Ecto neural progenitor cell (in vitro differentiated cells): ENCODE measurements around the gene PCDH1.
"Not testable (repeated sequence)": the region's sequence is repeated elsewhere in the genome, so short reads cannot be mapped to it uniquely, and the experiment has no call there.

Experiments
- DNase-seq: peaks from one replicate; pipeline ENCODE4 v3.0.0-alpha.2; 2018; ENCODE audit warnings: low spot score

Gene PCDH1

GRCh38 chr5:141832131-141832530 lies 46.1 kb downstream of the PCDH1 start:
- DNase-seq = no peak

GRCh38 chr5:141828162-141828561 lies 50.0 kb downstream of the PCDH1 start:
- DNase-seq = no peak

- no peak for DNase-seq
Measured at GRCh38 chr5:141826674-141827073, 51.5 kb downstream of the PCDH1 start.

- DNase-seq = no peak
Measured at GRCh38 chr5:141825791-141826560, 52.2 kb downstream of the PCDH1 start.

GRCh38 chr5:141825241-141825671 lies 53.0 kb downstream of the PCDH1 start:
- no peak for DNase-seq

GRCh38 chr5:141824717-141825116 lies 53.5 kb downstream of the PCDH1 start:
- no peak for DNase-seq

- DNase-seq = no peak
Measured at GRCh38 chr5:141823056-141823455, 55.2 kb downstream of the PCDH1 start.

GRCh38 chr5:141822144-141822543 lies 56.1 kb downstream of the PCDH1 start:
- no peak for DNase-seq

- no peak for DNase-seq
Measured at GRCh38 chr5:141821430-141821925, 56.7 kb downstream of the PCDH1 start.

- DNase-seq = not testable (repeated sequence)
Measured at GRCh38 chr5:141820686-141821085, 57.5 kb downstream of the PCDH1 start.

- no peak for DNase-seq
Measured at GRCh38 chr5:141817631-141818030, 60.6 kb downstream of the PCDH1 start.

- DNase-seq = peak; percentile 61
Measured at GRCh38 chr5:141816598-141817399, 61.4 kb downstream of the PCDH1 start.

GRCh38 chr5:141815796-141816180 lies 62.4 kb downstream of the PCDH1 start:
- DNase-seq = no peak

GRCh38 chr5:141815051-141815795 lies 63.0 kb downstream of the PCDH1 start:
- no peak for DNase-seq

GRCh38 chr5:141814064-141814964 lies 63.9 kb downstream of the PCDH1 start:
- peak; percentile 86 for DNase-seq

- no peak for DNase-seq
Measured at GRCh38 chr5:141812512-141812911, 65.7 kb downstream of the PCDH1 start.

- DNase-seq = peak; percentile 87
Measured at GRCh38 chr5:141811287-141812155, 66.7 kb downstream of the PCDH1 start.

GRCh38 chr5:141810702-141811101 lies 67.5 kb downstream of the PCDH1 start:
- no peak for DNase-seq

- DNase-seq = no peak
Measured at GRCh38 chr5:141809380-141810096, 68.7 kb downstream of the PCDH1 start.

GRCh38 chr5:141808857-141809256 lies 69.4 kb downstream of the PCDH1 start:
- no peak for DNase-seq
